Medulla oblongata (tissue), 1 donor: ENCODE results near the gene SLC15A2.
"Not testable (repeated sequence)": the region's sequence is repeated elsewhere in the genome, so short reads cannot be mapped to it uniquely, and the experiment has no call there.

ENCODE experiments used
- DNase-seq: peaks from one replicate; pipeline ENCODE4 v3.0.0-alpha.2; 2015; ENCODE audit errors: extremely low spot score

SLC15A2 gene

DNA sequence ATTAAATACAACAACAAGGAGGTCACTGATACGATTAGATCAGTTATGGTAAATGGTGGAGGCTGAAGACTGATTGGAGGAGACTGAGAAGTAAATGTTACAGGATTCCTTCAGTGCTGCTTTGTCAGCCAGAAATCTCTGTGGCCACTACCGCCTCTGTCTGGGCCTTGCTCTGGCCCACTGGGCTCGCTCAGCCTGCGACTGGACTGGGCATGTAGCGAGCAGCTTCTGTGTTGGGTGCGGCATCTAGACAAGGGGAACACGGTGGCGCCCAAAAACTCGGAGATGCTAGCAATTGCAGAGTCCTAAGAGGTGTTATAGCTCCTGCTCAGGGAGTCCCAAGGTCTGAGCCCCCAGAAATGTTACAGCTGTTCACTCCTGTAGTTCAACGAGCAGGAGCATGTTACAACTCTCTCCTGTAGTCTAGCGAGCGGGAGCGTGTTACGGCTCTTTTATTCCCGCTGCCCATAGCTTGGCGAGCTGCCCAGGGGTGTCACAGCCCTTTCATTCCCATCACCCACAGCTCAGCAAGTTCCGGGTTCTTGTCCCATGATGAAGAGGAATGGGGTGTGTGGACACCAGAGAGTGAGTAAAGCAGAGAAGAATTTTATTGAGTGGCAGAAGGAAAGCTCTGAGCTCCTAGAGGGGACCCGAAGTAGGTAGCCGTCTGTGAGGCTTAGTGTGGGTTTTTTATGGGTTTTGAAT lies 24.7 kb downstream of the SLC15A2 start:
- no peak for DNase-seq

DNA sequence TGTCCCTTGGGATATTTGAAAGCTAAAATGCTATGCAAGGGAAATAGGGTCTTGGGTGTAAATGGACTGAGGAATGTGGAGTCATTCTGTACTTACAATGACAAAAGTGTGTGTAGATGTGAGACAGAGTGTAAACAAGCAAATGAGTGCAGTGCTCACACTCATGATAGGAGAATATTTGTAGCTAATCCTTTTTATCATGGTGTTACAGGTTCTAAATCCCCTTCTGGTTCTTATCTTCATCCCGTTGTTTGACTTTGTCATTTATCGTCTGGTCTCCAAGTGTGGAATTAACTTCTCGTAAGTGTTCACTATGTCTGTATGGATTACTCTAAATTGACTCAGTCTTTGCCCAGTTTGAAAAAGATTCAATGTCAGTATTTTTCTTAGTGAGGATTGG lies 30.5 kb downstream of the SLC15A2 start:
- no peak for DNase-seq

DNA sequence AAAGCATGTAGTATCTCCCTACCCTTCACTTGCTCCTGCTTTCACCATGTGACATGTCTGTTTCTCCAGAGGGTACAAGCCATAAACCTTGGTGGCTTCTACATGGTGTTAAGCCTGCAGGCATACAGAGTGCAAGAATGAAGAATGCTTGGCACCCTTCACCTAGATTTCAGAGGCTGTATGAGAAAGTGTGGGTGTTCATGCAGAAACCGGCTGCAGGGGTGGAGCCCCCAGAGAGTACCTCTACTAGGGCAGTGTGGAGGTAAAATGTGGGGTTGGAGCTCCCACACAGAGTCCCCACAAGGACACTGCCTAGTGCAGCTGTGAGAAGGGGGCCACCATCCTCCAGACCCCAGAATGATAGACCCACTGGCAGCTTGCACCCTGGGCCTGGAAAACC lies 32.2 kb downstream of the SLC15A2 start:
- no peak for DNase-seq

DNA sequence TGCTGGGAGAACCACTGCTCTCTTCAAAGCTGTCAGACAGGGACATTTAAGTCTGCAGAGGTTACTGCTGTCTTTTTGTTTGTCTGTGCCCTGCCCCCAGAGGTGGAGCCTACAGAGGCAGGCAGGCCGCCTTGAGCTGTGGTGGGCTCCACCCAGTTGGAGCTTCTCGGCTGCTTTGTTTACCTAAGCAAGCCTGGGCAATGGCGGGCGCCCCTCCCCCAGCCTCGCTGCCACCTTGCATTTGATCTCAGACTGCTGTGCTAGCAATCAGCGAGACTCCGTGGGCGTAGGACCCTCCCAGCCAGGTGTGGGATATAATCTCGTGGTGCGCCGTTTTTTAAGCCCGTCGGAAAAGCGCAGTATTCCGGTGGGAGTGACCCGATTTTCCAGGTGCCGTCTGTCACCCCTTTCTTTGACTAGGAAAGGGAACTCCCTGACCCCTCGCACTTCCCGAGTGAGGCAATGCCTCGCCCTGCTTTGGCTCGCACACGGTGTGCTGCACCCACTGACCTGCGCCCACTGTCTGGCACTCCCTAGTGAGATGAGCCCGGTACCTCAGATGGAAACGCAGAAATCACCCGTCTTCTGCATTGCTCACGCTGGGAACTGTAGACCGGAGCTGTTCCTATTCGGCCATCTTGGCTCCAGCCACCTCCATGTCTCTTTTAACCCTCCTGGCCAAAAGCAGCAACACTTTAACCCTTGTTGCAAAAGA lies 44.1 kb downstream of the SLC15A2 start:
- not testable (repeated sequence) for DNase-seq

DNA sequence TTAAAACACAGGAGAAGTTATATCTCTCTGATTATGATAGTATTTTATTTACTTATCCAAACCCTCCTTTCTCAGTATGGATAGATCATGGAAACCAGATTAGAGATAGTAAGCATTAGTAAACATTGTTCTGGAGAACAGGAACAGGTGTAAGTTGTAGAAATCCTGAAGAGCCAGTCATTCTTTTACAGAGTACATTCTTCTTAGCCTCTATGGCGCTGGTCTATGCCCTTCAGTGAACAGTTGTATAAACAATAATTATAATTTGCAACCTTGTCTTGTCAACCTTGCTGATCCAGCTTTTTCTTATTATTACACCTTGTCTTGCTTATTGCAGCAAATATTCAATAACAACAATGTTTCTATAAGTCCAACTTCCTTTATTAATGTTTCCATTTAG lies 47.4 kb downstream of the SLC15A2 start:
- no peak for DNase-seq

DNA sequence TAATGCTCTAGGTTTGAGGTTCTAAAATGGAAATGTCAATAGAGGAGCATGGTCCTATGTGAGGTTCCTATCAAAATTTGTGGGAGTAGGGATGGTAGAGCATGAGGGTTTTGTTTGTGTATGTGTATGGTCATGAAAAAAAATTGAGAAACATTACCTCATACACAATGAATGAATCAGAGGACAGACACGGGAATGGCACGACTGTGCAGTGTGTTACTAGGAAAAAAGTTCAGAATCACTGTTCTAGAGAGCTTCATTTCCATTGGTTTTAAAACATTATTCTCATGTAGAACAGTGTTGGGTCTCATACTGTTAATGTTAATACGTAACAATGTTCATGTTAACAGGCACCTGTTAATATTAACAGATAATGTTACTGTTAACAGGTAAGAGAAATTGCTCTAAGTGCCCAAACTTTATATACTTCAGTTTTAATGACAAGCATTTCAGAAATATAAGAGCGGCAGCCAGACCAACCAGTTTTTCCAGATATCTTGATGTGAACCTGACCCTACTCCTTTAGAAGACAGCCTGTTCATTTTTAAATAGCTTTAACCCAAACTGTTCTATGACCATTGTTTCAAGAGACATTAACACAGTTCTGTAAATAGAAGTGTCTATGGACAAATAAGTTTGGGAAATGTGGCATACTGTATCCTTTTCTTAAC lies 48.0 kb downstream of the SLC15A2 start:
- no peak for DNase-seq

DNA sequence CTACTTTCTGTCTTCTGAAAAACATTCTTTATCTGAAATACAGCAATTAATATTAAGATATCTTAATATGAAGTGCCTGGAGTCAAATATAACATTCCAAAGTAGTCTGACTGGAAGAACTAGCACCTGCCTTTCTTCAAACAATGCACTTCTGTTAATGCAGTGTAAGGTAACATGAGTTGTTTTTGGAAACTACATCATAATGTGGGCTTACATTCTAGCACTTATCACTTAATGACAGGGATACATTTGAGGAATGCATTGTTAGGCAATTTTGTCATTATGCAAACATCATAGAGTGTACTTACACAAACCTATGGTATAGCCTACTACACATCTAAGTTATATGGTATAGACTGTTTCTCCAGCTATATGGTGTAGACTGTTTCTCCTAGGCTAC lies 49.2 kb downstream of the SLC15A2 start:
- DNase-seq = no peak

DNA sequence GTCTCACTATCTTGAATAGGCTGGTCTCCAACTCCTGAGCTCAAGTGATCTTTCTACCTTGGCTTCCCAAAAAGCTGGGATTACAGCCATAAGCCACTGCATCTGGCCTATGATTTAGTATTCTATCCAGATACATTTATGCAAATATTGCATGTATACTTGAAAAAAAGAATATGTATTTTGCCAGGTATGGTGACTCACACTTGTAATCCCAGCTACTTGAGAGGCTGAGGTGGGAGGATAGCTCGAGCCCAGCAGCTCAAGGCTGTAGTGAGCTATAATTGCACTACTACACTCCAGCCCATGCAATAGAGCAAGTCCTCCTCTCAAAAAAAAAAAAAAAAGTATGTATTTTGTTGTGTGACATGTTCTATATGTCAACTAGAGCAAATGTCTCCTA lies 54.4 kb downstream of the SLC15A2 start:
- no peak for DNase-seq

DNA sequence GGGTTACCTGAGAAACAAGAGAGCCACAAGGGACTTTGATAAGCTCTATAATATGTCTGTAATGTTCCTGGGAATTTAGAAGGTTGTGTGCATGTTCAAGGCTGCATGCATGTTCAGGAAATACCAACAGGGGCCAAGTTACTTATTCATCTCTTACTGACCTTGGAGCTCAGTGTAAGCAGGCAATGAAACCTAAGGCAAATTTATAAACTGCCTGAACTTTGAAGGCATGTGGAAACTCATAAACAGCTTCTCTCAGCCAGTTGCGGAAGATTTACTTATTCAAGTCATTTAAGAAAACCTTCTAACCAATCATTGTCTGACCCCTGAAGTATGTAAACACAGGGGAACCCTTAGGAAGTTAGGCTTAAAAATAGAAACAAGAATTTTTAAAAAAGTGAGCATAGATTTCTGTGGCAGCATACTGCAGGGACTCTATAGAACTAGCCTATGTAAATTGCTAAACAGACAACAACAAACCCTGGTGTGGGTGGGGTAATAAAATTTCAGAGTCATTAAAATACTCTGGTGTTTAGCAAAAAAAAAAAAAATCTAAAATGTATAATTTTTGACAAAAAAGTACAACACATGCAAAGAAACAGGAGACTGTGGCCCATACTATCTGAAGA lies 57.2 kb downstream of the SLC15A2 start:
- no peak for DNase-seq

DNA sequence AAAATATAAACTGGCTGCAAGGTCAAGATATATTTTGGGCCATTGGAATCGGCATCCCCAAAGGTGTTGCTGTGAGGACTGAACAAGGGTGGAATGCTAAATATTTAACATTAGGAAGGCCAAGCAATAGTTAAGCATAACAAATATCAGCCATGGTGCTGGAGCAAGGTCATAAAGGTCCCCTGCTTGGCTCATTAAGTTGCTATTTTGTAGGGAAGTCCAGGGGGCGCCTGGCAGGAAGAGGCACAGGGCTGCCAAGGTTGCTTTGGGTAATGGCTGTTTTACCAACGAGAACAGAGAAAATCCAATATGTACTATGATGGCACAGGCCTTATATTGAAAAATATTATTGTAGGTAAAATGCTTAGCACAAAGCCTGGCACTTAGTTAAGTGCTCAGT lies 62.2 kb downstream of the SLC15A2 start:
- DNase-seq = no peak

DNA sequence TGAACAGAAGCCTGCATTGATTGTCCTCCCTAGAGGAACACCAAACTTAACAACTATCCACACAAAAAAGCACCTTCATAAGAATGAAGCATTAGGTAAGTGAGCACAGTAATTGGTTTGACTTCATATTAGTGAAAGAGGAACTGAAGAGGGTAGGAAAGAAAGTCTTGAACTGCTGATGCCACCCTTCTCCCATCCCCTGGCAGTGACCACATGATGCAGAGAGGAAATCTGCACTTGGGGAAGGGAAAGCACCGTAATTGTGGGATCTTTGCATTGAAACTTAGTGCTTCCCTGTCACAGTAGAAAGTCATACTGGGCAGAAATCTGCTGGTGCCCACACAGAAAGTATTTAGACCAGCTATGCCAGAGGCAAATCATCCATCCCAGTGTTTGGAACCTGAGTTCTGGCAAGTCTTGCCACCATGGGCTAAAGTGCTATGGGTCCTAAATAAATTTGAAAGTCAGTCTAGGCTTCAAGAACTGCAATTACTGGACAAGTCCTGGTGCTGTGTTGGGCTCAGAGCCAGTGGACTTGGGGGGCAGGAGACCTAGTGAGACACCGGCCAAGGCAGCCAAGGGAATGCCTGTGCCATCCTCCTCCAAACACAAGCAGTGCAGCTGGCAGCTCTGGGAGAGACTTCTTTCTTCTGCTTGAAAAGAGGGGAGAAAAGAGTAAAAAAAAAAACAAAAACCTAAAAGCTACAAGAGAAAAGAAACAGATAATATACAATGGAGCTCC lies 63.6 kb downstream of the SLC15A2 start:
- peak; percentile 87 for DNase-seq

DNA sequence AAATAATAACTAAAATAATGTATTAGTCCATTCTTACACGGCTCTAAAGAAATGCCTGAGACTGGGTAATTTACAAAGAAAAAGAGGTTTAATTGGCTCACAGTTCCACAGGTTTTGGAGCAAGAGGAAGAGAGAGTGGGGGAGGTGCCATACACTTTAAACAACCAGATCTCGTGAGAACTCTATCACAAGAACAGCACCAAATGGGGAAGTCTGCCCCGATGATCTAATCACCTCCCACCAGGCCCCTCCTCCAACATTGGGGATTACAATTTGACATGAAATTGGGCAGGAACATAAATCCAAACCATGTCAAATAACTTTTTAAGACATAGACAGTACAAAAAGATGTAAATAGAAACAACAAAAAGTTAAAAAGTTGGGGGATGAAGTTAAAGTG lies 64.6 kb downstream of the SLC15A2 start:
- peak; percentile 9 for DNase-seq

DNA sequence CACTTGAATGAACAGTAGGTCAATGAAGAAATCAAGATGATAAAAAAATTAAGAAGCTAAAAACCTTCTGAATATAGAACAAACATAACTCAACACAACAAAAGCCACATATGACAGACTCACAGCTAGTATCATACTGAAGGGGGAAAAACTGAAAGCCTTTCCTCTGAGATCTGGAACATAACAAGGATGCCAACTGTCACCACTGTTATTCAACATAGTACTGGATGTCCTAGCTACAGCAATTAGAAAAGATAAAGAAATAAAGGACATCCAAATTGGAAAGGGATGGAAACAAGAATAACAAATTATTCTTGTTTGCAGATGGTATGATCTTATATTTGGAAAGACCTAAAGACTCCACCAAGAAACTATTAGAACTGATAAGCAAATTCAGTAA lies 67.1 kb downstream of the SLC15A2 start:
- no peak for DNase-seq

DNA sequence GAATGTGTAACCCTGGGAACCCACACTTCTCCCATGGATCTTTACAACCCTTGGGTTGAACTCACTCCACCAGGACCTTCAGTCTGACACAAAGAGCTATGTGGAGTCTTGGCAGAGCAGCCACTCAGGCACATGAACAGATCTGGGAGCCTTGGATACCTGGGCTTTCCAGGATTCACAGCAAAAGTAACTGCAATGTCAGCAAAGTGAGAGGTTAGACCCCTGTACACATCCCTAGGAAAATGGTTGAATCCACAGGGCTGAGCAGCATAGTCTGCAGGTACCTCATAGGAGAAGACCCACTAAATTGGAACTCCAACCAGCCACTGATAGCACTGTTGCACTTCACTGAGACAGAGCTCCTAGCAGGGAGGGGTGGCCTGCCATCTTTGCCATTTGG lies 68.2 kb downstream of the SLC15A2 start:
- no peak for DNase-seq

DNA sequence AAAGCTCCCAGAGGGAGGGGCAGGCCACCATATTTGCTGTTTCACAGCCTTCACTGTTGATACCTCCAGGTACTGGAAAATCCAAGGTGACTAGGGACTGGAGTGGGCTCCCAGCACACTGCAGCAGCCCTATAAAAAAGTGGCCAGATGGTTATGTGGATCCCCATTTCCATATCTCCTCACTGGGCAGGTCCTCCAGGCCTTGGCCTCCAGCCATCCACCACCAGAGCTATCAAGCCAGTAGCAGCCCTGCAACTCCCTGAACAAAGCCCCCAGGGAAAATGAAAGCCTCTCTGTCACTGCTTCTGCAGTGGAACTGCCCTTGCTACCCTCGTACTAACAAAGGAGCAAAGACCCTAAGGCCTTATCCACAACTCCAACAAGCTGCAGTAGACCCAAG lies 69.4 kb downstream of the SLC15A2 start:
- no peak for DNase-seq

DNA sequence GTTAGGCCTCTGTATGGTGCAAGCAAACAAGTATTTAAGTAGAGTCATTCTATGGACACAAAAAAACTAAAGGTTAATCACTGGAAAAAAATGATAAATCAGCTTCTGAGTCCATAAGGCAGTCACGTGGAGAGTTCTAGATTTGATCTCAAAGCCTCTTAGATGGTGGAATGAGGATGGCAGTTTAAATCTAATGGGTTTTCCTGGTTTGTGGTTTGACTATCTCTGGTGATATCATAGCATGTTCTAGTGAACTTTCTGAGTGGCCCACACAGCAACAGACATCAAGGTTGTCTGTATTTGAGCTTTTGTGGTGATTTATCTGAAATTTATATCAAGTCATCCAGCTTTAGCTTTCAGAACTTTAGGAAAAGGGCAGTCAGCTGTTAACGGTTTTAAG lies 75.4 kb downstream of the SLC15A2 start:
- DNase-seq = no peak

DNA sequence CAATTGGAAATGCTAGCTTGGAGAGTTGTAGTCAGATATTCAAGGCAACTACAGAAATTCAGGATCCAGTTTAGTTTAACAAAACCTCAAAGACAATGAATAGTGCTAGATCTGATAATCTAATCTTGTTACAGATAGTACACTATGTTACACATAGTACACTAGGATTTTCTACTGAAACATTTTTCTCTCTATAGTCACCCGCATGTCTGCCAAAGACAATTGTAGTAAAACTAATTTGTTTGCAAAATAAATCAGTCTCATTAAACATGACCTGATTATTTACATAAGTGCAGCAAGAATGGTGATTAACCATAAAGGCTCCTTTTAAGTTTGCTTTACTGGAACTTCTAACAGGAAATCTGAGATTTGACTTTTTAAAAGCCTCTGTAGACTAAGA lies 75.8 kb downstream of the SLC15A2 start:
- DNase-seq = no peak

DNA sequence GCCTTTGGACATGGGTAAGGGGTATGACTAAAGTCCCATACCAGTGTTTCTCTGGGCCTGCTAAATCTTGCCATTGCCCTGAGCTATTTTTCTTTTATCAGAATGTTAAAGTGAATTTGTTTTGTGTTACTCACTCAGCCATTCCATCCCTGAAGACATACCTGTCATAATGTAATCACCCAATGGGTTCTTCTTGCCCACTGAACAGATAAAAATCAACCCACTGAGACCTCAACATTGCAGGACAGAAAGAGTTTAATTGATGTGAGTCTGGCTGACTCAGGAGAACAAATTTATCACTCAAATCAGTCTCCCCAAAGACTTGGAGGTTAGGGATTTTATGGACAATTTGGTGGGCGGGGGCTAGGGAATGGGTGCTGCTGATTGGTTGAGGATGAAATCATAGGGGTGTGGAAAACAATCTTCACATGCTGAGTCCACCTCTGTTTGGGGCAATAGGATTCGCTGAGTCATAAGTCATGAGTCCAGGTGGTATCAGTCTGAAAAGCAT lies 80.5 kb downstream of the SLC15A2 start:
- no peak for DNase-seq

DNA sequence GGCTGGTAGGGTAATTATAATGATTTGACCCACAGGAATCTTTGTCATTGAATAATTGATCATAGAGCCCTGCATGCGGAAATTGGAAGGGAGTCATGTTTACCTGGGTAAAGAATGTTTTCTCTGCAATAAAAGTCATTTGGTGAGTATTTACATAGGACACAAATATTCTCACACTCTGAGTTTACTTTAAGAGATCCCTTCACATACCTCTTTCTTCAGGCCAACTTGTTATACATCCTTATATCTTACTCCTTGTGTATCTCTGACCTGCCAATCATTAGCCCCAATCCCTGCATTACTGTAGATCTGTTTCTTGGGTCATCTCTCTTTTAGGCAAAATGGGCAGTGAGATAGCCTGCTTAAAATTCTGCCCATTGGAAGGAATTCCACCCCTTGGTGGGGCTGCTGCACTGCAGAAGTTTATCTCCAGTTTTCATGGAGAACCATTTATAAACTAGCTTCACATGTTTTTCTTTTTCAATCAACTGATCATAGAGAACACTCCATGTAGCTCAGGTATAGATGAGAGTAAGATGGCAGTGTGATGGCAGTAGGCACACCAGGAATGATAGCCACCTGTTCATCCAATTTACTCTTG lies 81.6 kb downstream of the SLC15A2 start:
- no peak for DNase-seq

DNA sequence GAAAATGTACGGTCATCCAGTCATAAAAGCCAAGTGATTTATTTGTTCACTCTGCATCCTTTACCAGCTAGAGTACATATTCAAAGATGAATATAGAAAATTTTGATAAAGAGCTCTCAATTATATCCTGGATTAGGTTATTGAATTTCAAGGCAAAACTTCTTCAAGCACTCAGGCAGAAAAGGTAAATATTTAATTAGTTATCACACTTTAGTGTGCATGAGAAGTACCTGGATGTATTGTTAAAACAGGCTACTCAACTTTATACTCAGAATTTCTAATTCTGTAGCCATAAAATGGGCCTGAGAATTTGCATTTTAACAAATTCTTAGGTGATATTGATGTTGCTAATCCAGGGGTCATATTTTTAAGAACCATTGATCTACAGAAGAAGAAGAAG lies 82.5 kb downstream of the SLC15A2 start:
- no peak for DNase-seq

DNA sequence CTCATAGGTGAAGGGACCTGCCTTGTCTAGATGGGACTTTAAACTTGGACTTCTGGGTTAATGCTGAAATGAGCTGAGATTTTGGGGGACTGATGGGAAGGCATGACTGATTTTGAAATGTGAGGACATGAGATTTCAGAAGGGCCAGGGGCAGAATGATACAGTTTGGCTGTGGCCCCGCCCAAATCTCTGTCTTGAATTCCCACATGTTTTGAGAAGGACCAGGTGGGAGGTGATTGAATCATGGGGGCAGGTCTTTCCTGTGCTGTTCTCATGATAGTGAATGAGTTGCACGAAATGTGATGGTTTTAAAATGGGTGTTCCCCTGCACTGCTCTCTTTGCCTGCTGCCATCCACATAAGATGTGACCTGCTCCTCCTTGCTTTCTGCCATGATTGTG lies 85.0 kb downstream of the SLC15A2 start:
- no peak for DNase-seq
